ENCODE data around the gene DMP1.

- TF ChIP-seq POLR2AphosphoS5 (IDR thresholded peaks at IDR 0.05; ENCODE audit: low read depth) = no peak
- TF ChIP-seq, protein P1, sequence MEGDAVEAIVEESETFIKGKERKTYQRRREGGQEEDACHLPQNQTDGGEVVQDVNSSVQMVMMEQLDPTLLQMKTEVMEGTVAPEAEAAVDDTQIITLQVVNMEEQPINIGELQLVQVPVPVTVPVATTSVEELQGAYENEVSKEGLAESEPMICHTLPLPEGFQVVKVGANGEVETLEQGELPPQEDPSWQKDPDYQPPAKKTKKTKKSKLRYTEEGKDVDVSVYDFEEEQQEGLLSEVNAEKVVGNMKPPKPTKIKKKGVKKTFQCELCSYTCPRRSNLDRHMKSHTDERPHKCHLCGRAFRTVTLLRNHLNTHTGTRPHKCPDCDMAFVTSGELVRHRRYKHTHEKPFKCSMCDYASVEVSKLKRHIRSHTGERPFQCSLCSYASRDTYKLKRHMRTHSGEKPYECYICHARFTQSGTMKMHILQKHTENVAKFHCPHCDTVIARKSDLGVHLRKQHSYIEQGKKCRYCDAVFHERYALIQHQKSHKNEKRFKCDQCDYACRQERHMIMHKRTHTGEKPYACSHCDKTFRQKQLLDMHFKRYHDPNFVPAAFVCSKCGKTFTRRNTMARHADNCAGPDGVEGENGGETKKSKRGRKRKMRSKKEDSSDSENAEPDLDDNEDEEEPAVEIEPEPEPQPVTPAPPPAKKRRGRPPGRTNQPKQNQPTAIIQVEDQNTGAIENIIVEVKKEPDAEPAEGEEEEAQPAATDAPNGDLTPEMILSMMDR (conservative IDR thresholded peaks at IDR 0.05; ENCODE audit: low read depth in 2 of 2) = no peak
- no peak for TF ChIP-seq EZH2phosphoT487 (IDR thresholded peaks at IDR 0.05; ENCODE audit: unreplicated experiment)
- TF ChIP-seq, protein P2, sequence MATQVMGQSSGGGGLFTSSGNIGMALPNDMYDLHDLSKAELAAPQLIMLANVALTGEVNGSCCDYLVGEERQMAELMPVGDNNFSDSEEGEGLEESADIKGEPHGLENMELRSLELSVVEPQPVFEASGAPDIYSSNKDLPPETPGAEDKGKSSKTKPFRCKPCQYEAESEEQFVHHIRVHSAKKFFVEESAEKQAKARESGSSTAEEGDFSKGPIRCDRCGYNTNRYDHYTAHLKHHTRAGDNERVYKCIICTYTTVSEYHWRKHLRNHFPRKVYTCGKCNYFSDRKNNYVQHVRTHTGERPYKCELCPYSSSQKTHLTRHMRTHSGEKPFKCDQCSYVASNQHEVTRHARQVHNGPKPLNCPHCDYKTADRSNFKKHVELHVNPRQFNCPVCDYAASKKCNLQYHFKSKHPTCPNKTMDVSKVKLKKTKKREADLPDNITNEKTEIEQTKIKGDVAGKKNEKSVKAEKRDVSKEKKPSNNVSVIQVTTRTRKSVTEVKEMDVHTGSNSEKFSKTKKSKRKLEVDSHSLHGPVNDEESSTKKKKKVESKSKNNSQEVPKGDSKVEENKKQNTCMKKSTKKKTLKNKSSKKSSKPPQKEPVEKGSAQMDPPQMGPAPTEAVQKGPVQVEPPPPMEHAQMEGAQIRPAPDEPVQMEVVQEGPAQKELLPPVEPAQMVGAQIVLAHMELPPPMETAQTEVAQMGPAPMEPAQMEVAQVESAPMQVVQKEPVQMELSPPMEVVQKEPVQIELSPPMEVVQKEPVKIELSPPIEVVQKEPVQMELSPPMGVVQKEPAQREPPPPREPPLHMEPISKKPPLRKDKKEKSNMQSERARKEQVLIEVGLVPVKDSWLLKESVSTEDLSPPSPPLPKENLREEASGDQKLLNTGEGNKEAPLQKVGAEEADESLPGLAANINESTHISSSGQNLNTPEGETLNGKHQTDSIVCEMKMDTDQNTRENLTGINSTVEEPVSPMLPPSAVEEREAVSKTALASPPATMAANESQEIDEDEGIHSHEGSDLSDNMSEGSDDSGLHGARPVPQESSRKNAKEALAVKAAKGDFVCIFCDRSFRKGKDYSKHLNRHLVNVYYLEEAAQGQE (IDR thresholded peaks at IDR 0.05; ENCODE audit: unreplicated experiment) = no peak
- TF ChIP-seq EZH2 (IDR thresholded peaks at IDR 0.05; ENCODE audit: low read depth, unreplicated experiment) = no peak
- no peak for TF ChIP-seq CREB1 (CRISPR knock-in tag; IDR thresholded peaks at IDR 0.05; ENCODE audit: low read depth)
- no peak for TF ChIP-seq ETS1 (IDR thresholded peaks at IDR 0.05)
- TF ChIP-seq ZNF331 (CRISPR knock-in tag; IDR thresholded peaks at IDR 0.05; ENCODE audit: low read depth) = no peak
- TF ChIP-seq JUNB (IDR thresholded peaks at IDR 0.05; ENCODE audit: unreplicated experiment) = no peak
- no peak for TF ChIP-seq STAT1 (IDR thresholded peaks at IDR 0.05; ENCODE audit: unreplicated experiment)
- no peak for TF ChIP-seq ZNF114 (CRISPR knock-in tag; IDR thresholded peaks at IDR 0.05)
Measured at GRCh38 chr4:87616268-87616667, 33.8 kb upstream of the DMP1 start.
